ENCODE data around the gene CLN3.
"Not testable (repeated sequence)": the region's sequence is repeated elsewhere in the genome, so short reads cannot be mapped to it uniquely, and the experiment has no call there.

The CLN3 gene

DNA sequence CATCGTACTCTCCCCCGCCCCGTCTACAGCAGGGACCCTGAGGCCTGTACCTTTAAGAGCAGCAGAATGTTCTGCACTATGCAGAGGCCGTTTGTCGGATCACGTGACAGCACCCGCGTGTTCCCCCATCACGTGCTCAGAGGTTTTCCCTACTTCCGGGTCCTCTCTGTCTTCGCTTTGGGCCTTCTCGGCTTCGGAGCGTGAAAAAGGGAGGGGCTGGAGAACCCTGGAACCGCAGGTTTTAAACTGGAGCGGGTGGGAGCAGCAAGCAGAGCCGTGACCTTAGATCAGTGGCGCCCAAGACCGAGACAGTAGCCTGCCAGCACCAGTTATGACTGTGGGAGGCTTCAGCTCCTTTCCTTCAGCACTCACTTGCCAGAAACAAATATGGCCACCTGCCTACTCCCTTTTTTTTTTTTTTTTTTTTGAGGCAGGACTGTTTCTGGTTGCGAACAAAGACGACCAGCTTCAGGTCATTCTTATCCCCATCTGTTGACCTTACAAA lies at the start of gene CLN3:
Gene CLN3 (minus strand): TSS at position 105 of the 505 bp plus-strand sequence. CDS start 315 bp downstream, outside the sequence.
- Mint-ChIP-seq H3K4me1 (ENCODE audit: low read depth) (peaks cover 52% of the 10 kb centered on the region), H3K4me3 (peak within 1 kb of the TSS; percentile 93), H3K9me3 (no peaks in the 10 kb centered on the region), H3K27me3 (ENCODE audit: low read depth) (no peaks in the 10 kb centered on the region), H3K27ac (peak within 1 kb of the TSS; percentile 100), H3K36me3 (ENCODE audit: low read depth) (peaks cover 32% of the 10 kb centered on the region)

GRCh38 chr16:28540346-28540745 lies 48.5 kb upstream of the CLN3 start:
- H3K4me3 Mint-ChIP-seq, result no peak overlapping the region
- no peak overlapping the region for H3K27ac Mint-ChIP-seq
- peaks cover 2% of the 10 kb centered on the region for H3K4me1 Mint-ChIP-seq (ENCODE audit: low read depth)
- peaks cover 4% of the 10 kb centered on the region for H3K27me3 Mint-ChIP-seq (ENCODE audit: low read depth)
- no peaks in the 10 kb centered on the region for H3K9me3 Mint-ChIP-seq
- H3K36me3 Mint-ChIP-seq (ENCODE audit: low read depth), result no peaks in the 10 kb centered on the region

DNA sequence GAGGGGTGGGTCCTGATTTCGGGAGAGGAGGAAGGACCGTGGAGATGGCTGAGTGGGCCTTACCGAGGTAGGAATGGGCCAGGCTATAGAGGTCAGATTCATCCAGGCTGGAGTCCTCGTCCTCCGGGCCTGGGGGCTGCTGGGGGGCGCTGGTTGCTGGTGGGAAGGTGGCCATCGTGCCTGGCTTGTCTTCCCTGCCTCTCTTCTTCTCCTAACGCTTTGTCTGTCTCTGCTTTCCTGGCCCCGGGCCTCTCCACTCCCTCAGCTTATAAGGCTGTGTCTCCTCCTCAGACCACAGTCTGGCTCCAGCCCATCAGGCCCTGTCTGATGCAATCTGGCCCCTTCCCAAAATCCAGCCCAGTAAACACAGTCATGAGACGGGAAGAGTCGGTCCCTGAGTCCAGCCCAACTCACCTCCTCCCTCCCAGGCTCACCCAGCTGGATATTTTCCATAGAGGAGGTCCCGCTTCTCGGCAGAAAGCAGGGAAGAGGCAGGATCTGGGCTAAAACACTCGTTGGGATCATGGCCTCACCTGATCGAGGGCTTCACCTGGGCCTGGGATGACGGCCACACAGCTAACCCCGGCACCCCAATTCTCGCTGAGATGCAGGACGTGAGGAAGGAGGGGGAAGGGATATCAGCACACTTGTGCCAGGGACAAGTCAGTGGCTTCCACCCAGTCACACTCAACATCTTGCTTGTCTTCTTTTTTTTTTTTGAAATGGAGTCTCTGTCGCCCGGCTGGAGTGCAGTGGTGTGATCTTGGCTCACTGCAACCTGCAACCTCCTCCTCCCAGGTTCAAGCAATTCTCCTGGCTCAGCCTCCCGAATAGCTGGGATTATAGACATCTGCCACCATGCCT lies 47.1 kb upstream of the CLN3 start, which contains the start of gene NUPR1:
Gene NUPR1 (minus strand): TSS at position 242 of the 864 bp plus-strand sequence. CDS start 67 bp downstream, at position 175.
- Mint-ChIP-seq H3K4me3 (no peak within 1 kb of the TSS), H3K4me1 (ENCODE audit: low read depth) (peaks cover 15% of the 10 kb centered on the region), H3K27ac (no peak within 1 kb of the TSS), H3K36me3 (ENCODE audit: low read depth) (no peaks in the 10 kb centered on the region), H3K9me3 (no peaks in the 10 kb centered on the region), H3K27me3 (ENCODE audit: low read depth) (peaks cover 4% of the 10 kb centered on the region)

DNA sequence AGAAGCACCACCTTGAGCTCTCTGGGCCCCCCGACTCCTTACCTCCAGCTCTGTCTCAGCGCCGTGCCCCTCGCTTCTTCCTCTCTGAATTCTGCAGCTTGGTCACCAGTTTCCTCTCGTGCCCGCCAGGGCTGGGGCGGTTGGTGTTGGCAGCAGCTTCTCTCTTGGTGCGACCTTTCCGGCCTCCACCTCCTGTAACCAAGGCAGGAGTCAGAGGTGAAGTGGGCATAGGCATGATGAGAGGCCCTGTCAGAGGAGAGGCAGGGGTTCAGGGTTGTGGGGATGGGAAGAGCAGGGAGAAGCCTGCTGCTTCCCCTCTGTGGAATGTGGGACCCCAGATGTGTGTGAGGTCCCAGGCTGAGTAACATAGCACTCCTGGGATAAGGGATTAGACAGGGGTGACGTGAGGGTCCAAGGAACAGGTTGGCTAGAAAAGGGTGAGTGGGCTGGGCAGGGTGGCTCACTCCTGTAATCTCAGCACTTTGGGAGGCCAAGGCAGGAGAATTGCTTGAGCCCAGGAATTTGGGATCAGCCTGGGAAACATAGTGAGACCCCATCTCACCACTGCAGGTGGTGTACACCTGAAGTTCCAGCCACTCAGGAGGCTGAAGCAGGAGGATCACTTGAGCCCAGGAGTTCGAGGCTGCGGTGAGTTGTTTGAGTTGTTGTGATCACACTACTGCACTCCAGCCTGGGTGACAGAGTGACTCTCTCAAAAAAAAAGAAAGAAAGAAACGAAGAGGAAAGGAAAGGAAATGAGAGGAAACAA lies 46.3 kb upstream of the CLN3 start:
- H3K4me3 Mint-ChIP-seq, result no peak overlapping the region
- peaks cover 15% of the 10 kb centered on the region for H3K4me1 Mint-ChIP-seq (ENCODE audit: low read depth)
- peaks cover 4% of the 10 kb centered on the region for H3K27me3 Mint-ChIP-seq (ENCODE audit: low read depth)
- no peak overlapping the region for H3K27ac Mint-ChIP-seq
- H3K36me3 Mint-ChIP-seq (ENCODE audit: low read depth), result no peaks in the 10 kb centered on the region
- H3K9me3 Mint-ChIP-seq, result no peaks in the 10 kb centered on the region

GRCh38 chr16:28537076-28537475 lies 45.2 kb upstream of the CLN3 start:
- no peak overlapping the region for H3K4me3 Mint-ChIP-seq
- peaks cover 15% of the 10 kb centered on the region for H3K4me1 Mint-ChIP-seq (ENCODE audit: low read depth)
- H3K27ac Mint-ChIP-seq, result no peak overlapping the region
- H3K27me3 Mint-ChIP-seq (ENCODE audit: low read depth), result no peaks in the 10 kb centered on the region
- no peaks in the 10 kb centered on the region for H3K36me3 Mint-ChIP-seq (ENCODE audit: low read depth)
- no peaks in the 10 kb centered on the region for H3K9me3 Mint-ChIP-seq

DNA sequence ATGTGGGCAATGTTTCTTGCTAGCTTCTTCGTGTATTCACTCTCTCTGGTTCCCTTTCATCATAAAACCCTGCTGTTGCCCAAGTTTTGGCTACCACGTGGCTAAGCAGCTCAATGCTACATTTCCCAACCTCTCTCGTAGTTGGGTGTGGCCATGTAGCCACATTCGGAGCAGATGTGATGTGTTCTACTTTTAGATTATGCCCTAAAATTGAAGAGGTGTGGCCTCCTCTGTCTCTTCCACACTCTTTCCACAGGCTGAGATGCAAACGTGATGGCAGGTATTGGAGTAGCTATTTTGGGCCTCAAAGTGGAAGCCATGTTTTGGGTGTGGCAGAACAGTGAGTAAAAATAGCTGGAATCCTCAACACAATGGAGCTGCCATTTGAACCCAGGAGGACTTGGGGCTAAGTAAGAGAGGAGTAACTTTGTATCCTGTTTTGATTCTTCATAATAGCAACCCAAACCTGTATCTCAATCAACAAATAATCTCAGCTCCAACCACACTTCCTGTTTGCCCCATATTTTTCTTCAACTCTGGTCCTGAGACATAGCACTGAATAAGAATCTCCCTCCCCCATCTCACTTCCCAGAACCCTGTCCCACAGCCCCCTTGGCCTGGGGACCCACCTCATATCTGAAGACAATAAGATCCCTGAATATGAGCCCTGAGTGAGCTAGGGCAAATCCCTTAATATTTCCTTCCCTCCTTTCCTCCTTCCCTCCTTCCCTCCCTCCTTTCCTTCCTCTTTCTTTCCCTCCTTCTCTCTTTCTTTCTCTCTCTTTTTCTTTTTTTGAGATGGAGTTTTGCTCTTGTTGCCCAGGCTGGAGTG lies 42.9 kb upstream of the CLN3 start:
- Mint-ChIP-seq H3K36me3 (ENCODE audit: low read depth) (no peaks in the 10 kb centered on the region), H3K4me3 (no peak overlapping the region), H3K27ac (peak overlapping the region; percentile 70), H3K27me3 (ENCODE audit: low read depth) (no peaks in the 10 kb centered on the region), H3K4me1 (ENCODE audit: low read depth) (peaks cover 16% of the 10 kb centered on the region), H3K9me3 (no peaks in the 10 kb centered on the region)

GRCh38 chr16:28532940-28533647 lies 41.2 kb upstream of the CLN3 start:
- H3K4me1 Mint-ChIP-seq (ENCODE audit: low read depth), result peaks cover 16% of the 10 kb centered on the region
- no peaks in the 10 kb centered on the region for H3K9me3 Mint-ChIP-seq
- peak overlapping the region; percentile 39 for H3K27ac Mint-ChIP-seq
- H3K27me3 Mint-ChIP-seq (ENCODE audit: low read depth), result no peaks in the 10 kb centered on the region
- no peaks in the 10 kb centered on the region for H3K36me3 Mint-ChIP-seq (ENCODE audit: low read depth)
- H3K4me3 Mint-ChIP-seq, result no peak overlapping the region

DNA sequence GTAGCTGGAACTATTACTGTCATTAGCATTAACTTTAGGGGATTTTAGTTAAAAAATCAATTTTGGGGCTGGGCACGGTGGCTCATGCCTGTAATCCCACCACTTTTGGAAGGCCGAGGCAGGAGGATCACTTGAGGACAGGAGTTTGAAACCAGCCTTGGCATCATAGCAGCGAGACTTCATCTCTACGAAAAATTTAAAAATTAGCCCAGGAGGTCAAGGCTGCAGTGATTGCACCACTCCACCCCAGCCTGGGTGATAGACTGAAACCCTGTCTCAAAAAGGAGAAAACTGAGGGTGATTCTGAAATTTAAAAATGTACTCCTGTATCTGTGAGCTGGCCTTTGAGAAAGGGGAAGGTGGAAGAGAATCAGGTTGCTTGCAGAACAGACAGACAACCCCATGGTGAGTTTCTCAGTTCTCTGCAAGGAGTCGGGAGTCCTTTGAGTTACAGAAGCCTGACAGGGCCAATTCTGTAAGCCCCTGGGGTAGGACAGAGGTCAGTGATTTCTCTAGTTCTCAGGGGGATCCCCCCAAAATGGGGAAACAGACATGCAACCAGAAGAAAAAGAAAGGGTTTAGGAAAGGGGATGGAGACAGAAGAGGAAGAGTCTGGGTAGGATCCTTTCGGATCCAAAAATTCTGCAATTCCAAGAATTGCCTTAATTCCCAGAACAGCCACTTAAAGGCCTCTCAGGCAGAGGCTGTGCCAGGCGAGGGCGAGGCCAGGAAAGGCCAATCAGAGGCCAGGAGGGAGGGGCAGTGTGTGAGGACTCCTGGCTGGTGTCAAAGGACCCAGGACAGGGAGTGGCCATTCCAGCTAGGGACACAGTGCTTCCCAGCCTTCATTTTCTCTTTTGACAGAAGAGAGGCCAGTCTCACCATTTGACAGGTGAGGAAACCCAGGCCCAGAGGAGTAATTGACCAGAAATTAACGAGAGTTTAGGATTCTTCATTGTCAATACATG lies 40.2 kb upstream of the CLN3 start:
- no peak overlapping the region for H3K4me3 Mint-ChIP-seq
- H3K4me1 Mint-ChIP-seq (ENCODE audit: low read depth), result peaks cover 16% of the 10 kb centered on the region
- no peak overlapping the region for H3K27ac Mint-ChIP-seq
- no peaks in the 10 kb centered on the region for H3K36me3 Mint-ChIP-seq (ENCODE audit: low read depth)
- no peaks in the 10 kb centered on the region for H3K27me3 Mint-ChIP-seq (ENCODE audit: low read depth)
- no peaks in the 10 kb centered on the region for H3K9me3 Mint-ChIP-seq

DNA sequence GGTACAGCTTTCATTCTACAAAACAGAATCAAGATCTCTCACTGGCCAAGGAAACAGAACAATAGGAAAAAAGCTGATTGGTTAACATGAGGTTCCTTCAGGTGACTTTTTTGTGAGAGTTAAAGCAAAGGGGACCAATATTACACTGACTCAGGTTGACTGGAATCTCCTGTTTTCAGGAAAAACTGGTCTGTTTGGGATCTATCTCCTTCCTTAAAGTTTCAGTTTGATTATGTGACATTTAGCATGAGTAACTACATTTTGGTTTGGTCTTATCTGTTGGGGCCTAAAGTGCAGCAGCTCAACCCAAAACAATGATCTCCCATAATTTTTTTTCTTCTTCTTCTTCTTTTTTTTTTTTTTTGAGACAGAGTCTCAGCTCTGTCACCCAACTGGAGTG lies 37.2 kb upstream of the CLN3 start:
- no peak overlapping the region for H3K4me3 Mint-ChIP-seq
- no peaks in the 10 kb centered on the region for H3K36me3 Mint-ChIP-seq (ENCODE audit: low read depth)
- H3K9me3 Mint-ChIP-seq, result no peaks in the 10 kb centered on the region
- H3K4me1 Mint-ChIP-seq (ENCODE audit: low read depth), result peaks cover 3% of the 10 kb centered on the region
- H3K27ac Mint-ChIP-seq, result no peak overlapping the region
- peaks cover 8% of the 10 kb centered on the region for H3K27me3 Mint-ChIP-seq (ENCODE audit: low read depth)

DNA sequence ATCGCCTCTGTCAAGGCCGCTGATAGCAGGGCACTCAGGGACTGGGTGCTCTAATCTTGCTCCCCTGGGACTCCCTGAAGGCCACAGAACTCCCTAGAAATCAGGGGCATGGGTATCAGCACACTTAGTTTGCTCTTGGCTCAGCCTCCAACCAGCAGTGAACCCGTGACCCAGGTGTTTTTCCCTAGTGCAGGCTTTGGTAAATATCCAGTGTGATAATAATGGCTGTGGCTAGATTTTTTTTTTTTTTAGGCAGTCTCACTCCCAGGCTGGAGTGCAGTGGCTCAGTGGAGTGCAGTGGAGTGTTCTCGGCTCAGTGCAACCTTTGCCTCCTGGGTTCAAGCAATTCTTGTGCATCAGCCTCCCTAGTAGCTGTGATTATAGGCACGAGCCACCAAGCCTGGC lies 36.6 kb upstream of the CLN3 start:
- Mint-ChIP-seq H3K4me3 (no peak overlapping the region), H3K36me3 (ENCODE audit: low read depth) (no peaks in the 10 kb centered on the region), H3K4me1 (ENCODE audit: low read depth) (peaks cover 1% of the 10 kb centered on the region), H3K27ac (no peak overlapping the region), H3K9me3 (no peaks in the 10 kb centered on the region), H3K27me3 (ENCODE audit: low read depth) (peaks cover 8% of the 10 kb centered on the region)

GRCh38 chr16:28527985-28528384 lies 36.1 kb upstream of the CLN3 start:
- Mint-ChIP-seq H3K27me3 (ENCODE audit: low read depth) (peaks cover 8% of the 10 kb centered on the region), H3K36me3 (ENCODE audit: low read depth) (no peaks in the 10 kb centered on the region), H3K27ac (no peak overlapping the region), H3K9me3 (no peaks in the 10 kb centered on the region), H3K4me1 (ENCODE audit: low read depth) (peaks cover 1% of the 10 kb centered on the region), H3K4me3 (no peak overlapping the region)

DNA sequence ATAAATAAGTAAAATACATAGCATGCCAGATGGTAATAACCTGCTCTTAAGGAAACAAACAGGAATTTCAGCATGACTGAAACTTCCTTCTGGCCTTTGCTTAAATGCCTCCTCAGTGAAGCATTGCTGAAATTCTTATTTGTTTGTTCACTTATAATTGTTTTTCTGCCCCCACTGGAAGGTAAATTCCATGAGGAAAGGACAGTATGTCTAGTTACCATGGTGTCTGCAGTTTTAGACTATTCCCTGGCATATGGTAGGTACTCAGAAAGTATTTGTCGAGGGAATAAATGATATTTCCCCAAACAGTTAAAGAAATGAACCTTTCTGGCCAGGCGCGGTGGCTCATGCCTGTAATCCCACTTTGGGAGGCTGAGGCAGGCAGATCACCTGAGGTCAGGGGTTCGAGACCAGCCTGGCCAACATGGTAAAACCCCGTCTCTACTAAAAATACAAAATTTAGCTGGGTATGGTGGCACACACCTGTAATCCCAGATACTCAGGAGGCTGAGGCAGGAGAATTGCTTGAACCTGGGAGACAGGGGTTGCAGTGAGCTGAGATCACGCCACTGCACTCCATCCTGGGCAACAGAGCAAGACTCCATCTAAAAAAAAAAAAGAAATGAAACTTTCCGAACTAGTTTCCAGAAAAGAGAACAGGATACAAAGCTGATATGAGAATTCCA lies 35.4 kb upstream of the CLN3 start:
- not testable (repeated sequence) for H3K4me3 Mint-ChIP-seq; H3K36me3 Mint-ChIP-seq (ENCODE audit: low read depth); H3K27ac Mint-ChIP-seq; H3K9me3 Mint-ChIP-seq; H3K27me3 Mint-ChIP-seq (ENCODE audit: low read depth); H3K4me1 Mint-ChIP-seq (ENCODE audit: low read depth)

Measured in T-helper 1 cell treated with Interleukin-12 subunit alpha and Interleukin-12 subunit beta and Interleukin-4 antibody, amounts not matched to agents 30 μg/mL and 1 μg/mL, for 36 hours (primary cell).